Measurements from ENCODE around the gene RBM33.
"Not testable (repeated sequence)": the region's sequence is repeated elsewhere in the genome, so short reads cannot be mapped to it uniquely, and the experiment has no call there.

RBM33 gene

GRCh38 chr7:155688237-155688636, 43.8 kb downstream of the RBM33 start:
- DNase-seq: not testable (repeated sequence)

- DNase-seq: not testable (repeated sequence)
Measured at GRCh38 chr7:155690655-155691054, 46.2 kb downstream of the RBM33 start.

DNA sequence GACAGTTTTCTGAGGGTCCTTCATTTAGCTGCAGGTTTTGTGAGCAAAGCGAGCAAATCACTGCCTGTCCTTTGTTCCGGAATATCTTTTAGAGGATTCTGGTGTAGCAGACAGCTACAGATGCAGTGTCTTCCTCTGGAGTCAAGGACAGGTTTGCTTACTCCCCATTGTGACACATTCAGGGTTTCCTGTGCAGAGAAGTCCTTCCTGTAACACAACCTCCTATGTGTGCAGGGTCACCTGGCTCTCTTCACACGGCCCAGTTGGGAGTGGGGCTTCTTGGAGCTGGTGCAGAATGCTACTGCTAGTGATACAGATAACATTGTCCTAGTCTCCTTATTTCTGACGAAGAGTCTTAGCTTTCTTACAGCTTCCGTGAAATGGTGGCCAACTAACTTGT, 47.9 kb downstream of the RBM33 start:
- no peak for DNase-seq

- DNase-seq: no peak
Measured at GRCh38 chr7:155693826-155694225, 49.4 kb downstream of the RBM33 start.

- DNase-seq: no peak
Measured at GRCh38 chr7:155694851-155695250, 50.4 kb downstream of the RBM33 start.

DNA sequence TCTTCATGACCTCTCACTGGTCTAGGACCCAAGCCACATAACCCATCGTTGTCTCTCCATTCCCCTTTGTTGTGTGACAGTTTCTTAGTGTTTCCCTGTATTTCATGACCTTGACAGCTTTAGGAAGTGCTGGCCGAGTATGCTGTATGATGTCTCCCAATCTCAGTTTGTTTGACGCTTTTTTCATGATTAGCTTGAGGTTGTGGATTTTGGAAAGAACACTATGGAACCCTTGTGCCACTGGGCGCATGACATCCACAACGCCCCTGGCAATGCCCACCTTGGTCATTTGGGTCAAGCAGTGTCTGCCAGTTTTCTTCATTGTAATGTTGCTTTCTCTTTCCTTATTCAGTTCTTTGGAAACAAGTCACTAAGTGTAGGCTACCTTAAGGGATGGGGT, 52.3 kb downstream of the RBM33 start:
- no peak for DNase-seq

DNA sequence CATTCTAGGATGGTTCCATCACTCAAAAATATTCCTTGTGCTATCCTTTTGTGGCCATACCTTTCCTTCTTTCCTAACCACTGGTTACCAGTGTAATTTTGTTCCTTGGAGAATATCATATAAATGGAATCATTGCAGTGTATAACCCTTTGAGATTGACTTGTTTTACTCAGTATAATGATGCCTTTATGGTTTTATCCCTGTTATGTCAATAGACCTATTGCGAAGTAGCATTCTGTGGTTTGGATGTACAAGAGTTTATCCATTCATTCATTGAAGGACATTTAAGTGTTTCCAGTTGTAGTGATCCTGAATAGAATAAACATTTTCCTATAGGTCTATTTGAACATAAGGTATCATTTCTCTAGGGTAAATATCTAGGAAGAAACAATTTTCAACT, 54.2 kb downstream of the RBM33 start:
- DNase-seq: no peak

GRCh38 chr7:155699180-155699579, 54.7 kb downstream of the RBM33 start:
- no peak for DNase-seq

DNA sequence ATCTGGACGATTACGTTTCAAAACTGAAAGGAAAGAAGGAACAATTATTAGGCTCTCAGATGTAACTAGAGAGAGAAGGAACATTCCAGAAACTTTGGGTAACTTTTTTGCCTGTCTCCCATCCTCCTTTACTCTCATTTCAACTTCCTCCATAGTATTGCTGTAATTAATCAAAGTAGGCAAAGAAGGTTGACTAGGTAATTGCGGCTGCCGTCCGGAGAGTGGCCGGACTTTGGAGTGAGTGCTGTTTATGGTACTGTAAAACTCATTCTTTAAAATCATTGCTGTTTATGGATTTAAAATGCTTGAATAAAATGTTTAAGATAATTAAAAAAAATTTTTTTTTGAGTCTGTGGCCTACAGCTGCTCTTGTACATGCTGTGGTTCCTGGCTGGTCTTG, 56.4 kb downstream of the RBM33 start:
- no peak for DNase-seq

DNA sequence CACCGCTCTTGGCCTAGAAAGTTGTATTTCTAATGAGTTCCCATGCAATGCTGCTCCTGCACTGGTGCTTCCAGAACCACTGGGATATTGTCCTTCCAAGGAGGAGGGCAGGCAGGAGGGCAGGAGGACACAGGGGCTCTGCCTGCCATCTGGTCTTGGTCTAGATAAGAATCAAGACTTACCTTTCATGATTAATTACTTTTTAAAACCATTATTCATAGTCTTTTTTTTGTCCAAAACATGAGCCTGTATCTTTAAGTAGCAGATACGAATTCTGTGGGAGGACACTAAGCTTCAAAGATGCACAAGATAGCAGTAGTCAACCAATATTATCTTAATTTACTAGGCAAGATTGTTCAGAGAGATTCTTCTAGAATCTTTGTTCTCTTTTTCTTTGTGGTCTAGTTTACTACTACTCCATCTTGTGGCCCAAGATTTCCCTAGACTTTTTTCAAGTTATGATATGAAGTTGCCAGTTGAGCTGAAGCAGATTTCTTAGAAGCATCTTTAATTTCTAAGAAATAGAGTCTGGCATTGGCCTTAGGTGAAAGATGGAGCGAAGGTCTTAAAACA, 57.6 kb downstream of the RBM33 start:
- no peak for DNase-seq

GRCh38 chr7:155702616-155703015, 58.2 kb downstream of the RBM33 start:
- no peak for DNase-seq

- DNase-seq: no peak
Measured at GRCh38 chr7:155705623-155706360, 61.3 kb downstream of the RBM33 start.

DNA sequence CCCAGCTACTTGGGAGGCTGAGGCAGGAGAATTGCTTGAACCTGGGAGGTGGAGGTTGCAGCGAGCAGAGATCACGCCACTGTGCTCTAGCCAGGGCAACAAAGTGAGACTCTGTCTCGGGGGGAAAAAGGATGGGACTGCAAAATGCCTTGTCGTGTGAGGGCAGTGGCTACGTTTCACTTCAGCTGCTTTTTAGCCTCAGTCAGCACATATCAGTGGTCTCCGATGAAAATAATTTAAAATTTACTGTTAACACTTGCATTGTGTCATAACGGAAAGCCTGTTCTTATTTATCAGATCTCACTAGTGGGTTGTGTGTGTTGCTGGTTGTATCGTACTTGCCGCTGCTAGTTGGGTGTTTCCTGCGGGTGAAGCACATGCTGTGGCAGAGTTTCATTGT, 61.9 kb downstream of the RBM33 start:
- DNase-seq: no peak

DNA sequence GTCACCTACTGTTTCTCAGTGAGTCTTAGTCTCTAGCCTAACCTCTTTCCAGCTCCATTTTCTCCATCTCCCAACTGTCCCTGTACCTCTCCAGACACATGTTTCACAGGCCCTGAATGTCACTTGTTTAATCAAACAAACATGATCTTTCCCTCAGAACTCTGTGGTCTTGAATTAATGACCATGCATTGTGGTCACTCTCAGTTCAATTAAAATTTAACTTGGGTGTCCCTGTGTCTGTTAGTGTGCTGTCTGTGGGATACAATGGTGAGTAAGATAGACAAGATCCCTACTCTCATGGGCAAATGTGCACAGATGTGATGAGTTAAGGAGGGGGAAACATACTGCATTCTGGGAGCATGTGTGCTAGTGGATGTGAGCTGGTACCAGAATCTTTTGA, 65.0 kb downstream of the RBM33 start:
- DNase-seq: no peak

- DNase-seq: no peak
Measured at GRCh38 chr7:155710031-155710430, 65.6 kb downstream of the RBM33 start.

DNA sequence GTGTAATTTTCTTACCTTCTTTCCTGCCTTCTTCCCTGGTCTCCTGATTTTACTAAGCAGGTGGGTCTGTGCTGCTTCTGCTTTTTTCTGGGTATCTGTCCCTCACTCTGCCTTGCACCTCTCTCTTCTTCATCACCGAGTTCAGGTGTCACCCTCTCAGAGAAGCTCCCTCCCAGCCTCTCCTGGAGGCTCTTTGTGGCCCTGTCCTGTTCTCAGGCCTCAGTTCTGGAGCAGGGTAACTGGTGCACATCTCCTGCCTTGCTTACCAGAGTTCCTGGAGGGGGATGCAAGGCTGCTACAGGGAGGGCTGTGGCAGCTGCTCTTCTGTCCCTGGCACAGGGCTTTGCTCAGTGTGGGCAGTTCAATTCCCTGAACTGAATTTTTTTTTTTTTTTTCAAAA, 66.1 kb downstream of the RBM33 start:
- no peak for DNase-seq

DNA sequence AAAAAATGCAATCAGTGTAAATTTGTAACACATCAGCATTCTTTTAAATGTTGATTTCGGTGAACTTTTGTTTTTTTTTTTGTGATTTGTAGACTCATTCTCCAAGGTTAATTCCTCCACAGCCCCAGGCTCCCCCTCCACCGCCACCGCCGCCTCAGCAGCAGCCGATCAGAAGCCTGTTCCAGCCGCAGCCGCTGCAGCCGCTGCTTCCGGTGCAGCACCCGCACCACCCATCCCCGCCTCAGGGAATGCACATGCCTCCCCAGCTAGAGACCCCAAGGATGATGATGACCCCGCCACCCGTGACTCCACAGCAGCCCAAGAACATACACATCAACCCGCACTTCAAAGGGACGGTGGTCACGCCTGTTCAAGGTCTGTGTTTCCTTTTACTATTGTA, 66.6 kb downstream of the RBM33 start:
- DNase-seq: no peak

- no peak for DNase-seq
Measured at GRCh38 chr7:155713384-155713783, 68.9 kb downstream of the RBM33 start.

- DNase-seq: no peak
Measured at GRCh38 chr7:155714702-155715101, 70.2 kb downstream of the RBM33 start.

- DNase-seq: no peak
Measured at GRCh38 chr7:155715111-155715805, 70.8 kb downstream of the RBM33 start.

DNA sequence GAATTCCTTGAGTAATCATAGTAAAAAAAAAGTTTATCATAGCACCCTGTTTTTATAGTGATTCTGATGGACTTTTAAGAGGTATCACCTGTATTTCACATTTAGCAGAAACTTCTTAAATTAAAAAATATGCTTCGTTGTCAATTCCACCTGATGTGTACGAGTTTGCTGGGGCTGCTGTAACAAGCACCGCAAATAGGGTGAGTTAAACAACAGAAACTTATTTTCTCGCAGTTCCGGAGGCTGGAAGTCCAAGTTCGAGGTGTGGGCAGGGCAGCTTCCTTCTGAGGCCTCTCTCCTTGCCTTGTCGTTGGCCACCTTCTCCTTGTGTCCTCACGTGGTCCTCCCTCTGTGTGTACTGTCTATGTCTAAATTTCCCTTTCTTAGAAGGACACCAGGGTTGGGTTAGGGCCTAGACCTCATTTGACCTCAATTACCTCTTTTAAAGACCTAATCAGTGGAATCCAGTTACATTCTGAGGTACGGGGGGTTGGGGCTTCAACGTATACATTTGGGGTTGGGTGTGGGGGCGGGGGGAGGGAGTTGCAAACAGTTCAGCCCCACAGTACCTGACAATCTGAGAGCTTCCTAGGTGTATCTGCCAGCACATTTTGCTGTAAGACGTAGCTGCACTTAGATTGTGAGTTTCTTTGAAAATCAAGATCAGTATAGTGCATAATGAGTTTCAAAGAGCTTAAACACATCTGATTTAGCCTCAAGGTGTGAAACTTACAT, 72.7 kb downstream of the RBM33 start:
- DNase-seq: no peak

- DNase-seq: no peak
Measured at GRCh38 chr7:155721056-155721455, 76.6 kb downstream of the RBM33 start.
